Mesothelial cell of epicardium (in vitro differentiated cells): Measurements from ENCODE around the gene CLIP1. TPM values are rescaled to one million over a fixed set of nuclear protein-coding genes. Genes with fewer than 3 reads are reported as not detected.
"Not testable (repeated sequence)": the region's sequence is repeated elsewhere in the genome, so short reads cannot be mapped to it uniquely, and the experiment has no call there.

Experiments
- DNase-seq, 2 experiments: peaks; one replicate each; pipeline ENCODE4 v3.0.0; 2021; ENCODE audit warnings: low spot score in 2 of 2; ENCODE audit not compliant: unreplicated experiment in 2 of 2
- H3K27ac Mint-ChIP-seq: 2 replicates; pipeline ENCODE4 v1.8.0; 2021; ENCODE audit warnings: mixed read lengths
- H3K27me3 Mint-ChIP-seq: 2 replicates; pipeline ENCODE4 v1.8.0; 2021; ENCODE audit warnings: low read depth, mixed read lengths
- H3K36me3 Mint-ChIP-seq: 2 replicates; pipeline ENCODE4 v1.8.0; 2021; ENCODE audit warnings: mixed read lengths
- H3K4me1 Mint-ChIP-seq: 2 replicates; pipeline ENCODE4 v1.8.0; 2021; ENCODE audit warnings: mixed read lengths
- H3K4me3 Mint-ChIP-seq: 2 replicates; pipeline ENCODE4 v1.8.0; 2021; ENCODE audit warnings: mild to moderate bottlenecking, moderate library complexity, mixed read lengths
- H3K9me3 Mint-ChIP-seq: 2 replicates; pipeline ENCODE4 v1.8.0; 2021; ENCODE audit warnings: mixed read lengths
- CTCF ChIP-seq: fragments of 200-600 bp; sonication (generic); IDR thresholded peaks from one replicate; pipeline ENCODE4 v1.5.0; 2021; ENCODE audit warnings: antibody characterized with exemption; ENCODE audit not compliant: unreplicated experiment
- total RNA-seq: library from RNA; stranded (reverse); gene quantifications from 3 replicates; pipeline ENCODE4 v1.2.1, GENCODE V29; 2021

The CLIP1 gene
- total RNA-seq, 1 donor from 2014 or later, result 65.2 TPM

GRCh38 chr12:122381021-122381420, 41.4 kb downstream of the CLIP1 start:
- DNase-seq, result no peak
- no peak overlapping the region for H3K4me3 Mint-ChIP-seq
- H3K9me3 Mint-ChIP-seq, result no peaks in the 10 kb centered on the region
- no peaks in the 10 kb centered on the region for H3K4me1 Mint-ChIP-seq
- TF ChIP-seq CTCF, result no peak
- H3K27me3 Mint-ChIP-seq, result no peaks in the 10 kb centered on the region
- peaks cover 12% of the 10 kb centered on the region for H3K36me3 Mint-ChIP-seq
- no peak overlapping the region for H3K27ac Mint-ChIP-seq

- H3K27me3 Mint-ChIP-seq, H3K27ac Mint-ChIP-seq, H3K4me1 Mint-ChIP-seq, H3K4me3 Mint-ChIP-seq, H3K9me3 Mint-ChIP-seq, DNase-seq: not testable (repeated sequence)
- H3K36me3 Mint-ChIP-seq, result peaks cover 20% of the 10 kb centered on the region
Measured at GRCh38 chr12:122376751-122377150, 45.7 kb downstream of the CLIP1 start.

GRCh38 chr12:122374707-122375106, 47.8 kb downstream of the CLIP1 start:
- H3K4me1 Mint-ChIP-seq, result no peaks in the 10 kb centered on the region
- no peak overlapping the region for H3K4me3 Mint-ChIP-seq
- no peaks in the 10 kb centered on the region for H3K27me3 Mint-ChIP-seq
- H3K9me3 Mint-ChIP-seq, result no peaks in the 10 kb centered on the region
- no peak for DNase-seq
- H3K27ac Mint-ChIP-seq, result no peak overlapping the region
- H3K36me3 Mint-ChIP-seq, result peaks cover 29% of the 10 kb centered on the region
- TF ChIP-seq CTCF, result no peak

GRCh38 chr12:122371475-122372045, 50.9 kb downstream of the CLIP1 start:
- Mint-ChIP-seq H3K4me3 (no peak overlapping the region), H3K36me3 (peaks cover 21% of the 10 kb centered on the region), H3K27me3 (no peaks in the 10 kb centered on the region), H3K27ac (no peak overlapping the region), H3K4me1 (peaks cover 12% of the 10 kb centered on the region), H3K9me3 (no peaks in the 10 kb centered on the region)
- no peak for TF ChIP-seq CTCF
- DNase-seq, result no peak

GRCh38 chr12:122368361-122369073, 54.0 kb downstream of the CLIP1 start:
- Mint-ChIP-seq H3K36me3 (peaks cover 24% of the 10 kb centered on the region), H3K27me3 (no peaks in the 10 kb centered on the region), H3K4me1 (peaks cover 12% of the 10 kb centered on the region), H3K27ac (peak overlapping the region; percentile 87), H3K4me3 (no peak overlapping the region), H3K9me3 (no peaks in the 10 kb centered on the region)
- no peak for DNase-seq
- no peak for TF ChIP-seq CTCF

- not testable (repeated sequence) for H3K9me3 Mint-ChIP-seq, H3K27me3 Mint-ChIP-seq, DNase-seq, H3K4me3 Mint-ChIP-seq
- Mint-ChIP-seq H3K27ac (peak overlapping the region; percentile 22), H3K4me1 (peaks cover 12% of the 10 kb centered on the region), H3K36me3 (peaks cover 27% of the 10 kb centered on the region)
Measured at GRCh38 chr12:122367632-122368031, 54.8 kb downstream of the CLIP1 start.
